Activated T-helper 2 cell treated with anti-CD3 and anti-CD28 coated beads, Interferon-gamma antibody, Interleukin-2, Interleukin-4, amounts not matched to agents 10 μg/mL and 5 μg/mL and 100 μg/mL, durations not matched to agents 14 hours and 24 hours and 36 hours (primary cell): ENCODE measurements around the gene EIF5A. TPM values are rescaled to one million over a fixed set of nuclear protein-coding genes. Genes with fewer than 3 reads are reported as not detected.

ENCODE experiments used
- DNase-seq: peaks from one replicate; pipeline ENCODE4 v3.0.0; 2021; ENCODE audit warnings: low spot score
- H3K27ac Mint-ChIP-seq: one replicate; pipeline ENCODE4 v1.8.0; 2021; ENCODE audit warnings: mixed read lengths
- H3K27me3 Mint-ChIP-seq: one replicate; pipeline ENCODE4 v1.8.0; 2021; ENCODE audit warnings: low read depth, mixed read lengths
- H3K36me3 Mint-ChIP-seq: one replicate; pipeline ENCODE4 v1.8.0; 2021; ENCODE audit warnings: low read depth, mixed read lengths
- H3K4me1 Mint-ChIP-seq: one replicate; pipeline ENCODE4 v1.8.0; 2021; ENCODE audit warnings: low read depth, mixed read lengths
- H3K4me3 Mint-ChIP-seq: one replicate; pipeline ENCODE4 v1.8.0; 2021; ENCODE audit warnings: low read depth, mild to moderate bottlenecking, moderate library complexity, mixed read lengths
- H3K9me3 Mint-ChIP-seq: one replicate; pipeline ENCODE4 v1.8.0; 2021; ENCODE audit warnings: mixed read lengths
- intact Hi-C: fragments of 100-400 bp; cut with micrococcal nuclease; formaldehyde crosslinking; loops from one replicate; pipeline ENCODE4 v1.15.1; 2023
- total RNA-seq: library from RNA; stranded (reverse); gene quantifications from 2 replicates; pipeline ENCODE4 v1.2.3, GENCODE V29; 2022

Gene EIF5A
- 1,189 and 1,199 TPM in 2 replicates for total RNA-seq

DNA sequence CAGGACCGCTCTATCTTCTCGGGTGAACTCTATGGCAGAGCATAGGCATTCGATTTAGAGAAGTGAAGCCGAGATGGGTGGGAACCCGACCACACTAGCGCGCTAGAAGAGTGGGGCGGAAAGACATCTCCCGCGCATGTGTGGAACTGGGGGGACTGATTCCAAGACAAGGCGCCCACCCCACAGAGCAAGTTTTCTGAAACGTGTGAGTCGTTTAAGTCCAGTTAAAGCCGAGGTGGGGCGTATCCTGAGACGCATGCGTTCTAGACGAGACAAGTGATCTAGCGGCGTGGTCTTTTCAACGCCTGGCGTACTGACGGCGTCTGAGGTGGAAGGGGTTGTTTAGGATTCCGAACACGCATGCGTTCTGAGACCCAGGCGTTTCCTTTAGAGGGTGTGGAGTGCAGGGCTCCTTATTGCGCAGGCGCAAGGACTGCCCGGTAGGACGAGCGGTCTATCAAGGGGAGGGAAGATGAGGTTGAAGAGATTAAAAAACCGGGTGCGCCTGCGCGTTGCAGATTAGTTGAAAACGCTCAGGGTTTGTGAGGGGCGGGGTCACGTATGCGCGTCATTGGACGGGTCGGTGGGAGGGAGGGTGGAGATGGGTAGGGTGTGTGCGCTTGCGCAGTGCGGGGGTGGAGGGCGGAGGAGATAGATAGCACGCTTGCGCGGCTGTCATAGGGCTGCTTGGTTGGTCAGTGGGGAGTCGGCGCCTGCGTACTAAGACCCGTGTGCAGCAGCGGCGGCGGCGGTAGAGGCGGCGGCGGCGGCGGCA is at the start of gene EIF5A:
Gene EIF5A (plus strand): TSS at position 718 of the 775 bp plus-strand sequence. CDS start 2,008 bp downstream, outside the sequence.
- peaks cover 36% of the 10 kb centered on the region for H3K36me3 Mint-ChIP-seq
- H3K4me1 Mint-ChIP-seq = peaks cover 32% of the 10 kb centered on the region
- H3K4me3 Mint-ChIP-seq = peak within 1 kb of the TSS; percentile 94
- H3K27me3 Mint-ChIP-seq = peaks cover under 1% of the 10 kb centered on the region
- DNase-seq = peak; percentile 99
- H3K27ac Mint-ChIP-seq = peak within 1 kb of the TSS; percentile 97
- intact Hi-C loops = loop anchor here (1.0 to 5.0 kb wide), 8 partner anchors 13 to 380 kb away; partner anchors contain the start of genes ELP5, FGF11, GABARAP and NEURL4
- no peaks in the 10 kb centered on the region for H3K9me3 Mint-ChIP-seq

DNA sequence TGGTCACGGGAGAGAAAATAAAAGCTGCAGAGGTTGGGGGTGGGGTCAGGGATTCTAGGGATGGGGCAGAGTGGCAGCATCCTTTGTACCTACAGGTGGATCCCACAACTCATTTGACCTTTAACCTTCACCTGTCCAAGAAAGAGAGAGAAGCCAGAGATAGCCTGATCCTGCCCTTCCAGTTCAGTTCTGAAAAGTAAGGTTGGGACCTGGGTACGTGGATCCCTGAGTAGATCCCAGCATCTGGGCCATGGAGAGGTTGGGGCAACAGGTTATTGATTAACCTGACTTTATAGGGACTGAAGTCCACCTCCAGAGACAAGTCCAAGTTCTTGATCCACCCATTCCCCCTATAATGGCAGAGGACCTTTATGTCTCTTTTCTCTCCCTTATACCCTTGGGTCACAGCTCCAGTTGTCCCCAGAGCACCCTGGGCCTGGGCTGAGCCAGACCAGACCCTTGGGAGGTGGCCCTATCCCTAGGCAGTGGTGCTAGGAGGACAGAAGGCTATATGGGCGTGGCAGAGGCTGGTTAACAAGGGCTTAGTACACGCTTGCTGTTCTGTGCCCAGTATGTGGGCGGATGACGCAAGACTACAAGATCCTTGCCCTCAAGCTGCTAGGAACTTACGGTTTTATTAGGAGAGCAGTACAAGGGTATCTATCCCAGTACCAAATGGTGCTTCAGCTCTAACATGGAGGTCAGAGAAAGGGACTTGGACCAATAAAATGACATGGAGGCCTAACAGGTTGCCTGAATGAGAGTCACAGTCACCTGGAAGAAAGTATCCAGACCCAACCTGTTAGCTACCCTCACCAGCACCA is 48.5 kb upstream of the EIF5A start:
- no peak overlapping the region for H3K4me3 Mint-ChIP-seq
- no peak overlapping the region for H3K27ac Mint-ChIP-seq
- peaks cover 40% of the 10 kb centered on the region for H3K36me3 Mint-ChIP-seq
- H3K4me1 Mint-ChIP-seq = peaks cover 21% of the 10 kb centered on the region
- intact Hi-C loops = no loop called here
- peaks cover 19% of the 10 kb centered on the region for H3K27me3 Mint-ChIP-seq
- H3K9me3 Mint-ChIP-seq = no peaks in the 10 kb centered on the region
- DNase-seq = no peak

DNA sequence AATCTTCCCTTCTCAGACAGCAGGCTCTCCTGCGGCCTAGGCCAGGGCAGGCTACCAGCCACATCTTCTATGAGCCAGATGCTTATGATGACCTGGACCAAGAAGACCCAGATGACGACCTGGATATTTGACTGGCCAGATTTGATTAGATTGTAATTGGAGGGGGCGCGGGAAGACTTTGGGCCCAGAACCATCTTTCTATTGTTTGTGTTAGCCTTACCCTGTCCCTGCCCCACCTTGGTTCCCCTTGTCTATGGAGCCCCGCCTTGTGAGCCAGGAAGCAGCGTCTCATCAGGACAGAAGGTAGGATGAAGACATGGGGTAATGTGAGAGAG is 47.9 kb upstream of the EIF5A start:
- peaks cover 34% of the 10 kb centered on the region for H3K36me3 Mint-ChIP-seq
- no peak for DNase-seq
- H3K27me3 Mint-ChIP-seq = peaks cover 25% of the 10 kb centered on the region
- H3K9me3 Mint-ChIP-seq = no peaks in the 10 kb centered on the region
- intact Hi-C loops = no loop called here
- H3K27ac Mint-ChIP-seq = no peak overlapping the region
- peaks cover 20% of the 10 kb centered on the region for H3K4me1 Mint-ChIP-seq
- no peak overlapping the region for H3K4me3 Mint-ChIP-seq

DNA sequence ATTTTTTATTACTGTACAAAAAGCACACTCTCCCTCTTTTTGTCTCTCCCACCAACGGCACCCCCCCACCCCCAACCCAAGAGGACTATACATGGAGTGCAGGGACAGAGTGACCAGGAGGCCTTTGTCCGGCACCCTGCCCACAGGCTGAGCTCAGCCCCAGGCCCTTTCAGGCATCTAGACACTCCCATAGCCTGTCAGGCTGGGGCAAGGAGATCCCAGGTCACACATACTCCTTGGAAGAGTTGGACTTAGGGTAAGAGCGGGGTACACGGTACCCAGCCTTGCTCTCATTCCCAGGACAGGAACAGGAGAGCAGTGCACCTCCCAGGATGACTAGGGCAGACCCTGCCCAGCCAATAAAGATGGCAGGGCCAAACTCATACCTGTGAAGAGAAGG is 47.3 kb upstream of the EIF5A start:
- Mint-ChIP-seq H3K4me3 (peak overlapping the region; percentile 17), H3K4me1 (peaks cover 16% of the 10 kb centered on the region), H3K9me3 (no peaks in the 10 kb centered on the region), H3K27me3 (peaks cover 25% of the 10 kb centered on the region), H3K27ac (no peak overlapping the region), H3K36me3 (peaks cover 28% of the 10 kb centered on the region)
- no peak for DNase-seq
- intact Hi-C loops = no loop called here

DNA sequence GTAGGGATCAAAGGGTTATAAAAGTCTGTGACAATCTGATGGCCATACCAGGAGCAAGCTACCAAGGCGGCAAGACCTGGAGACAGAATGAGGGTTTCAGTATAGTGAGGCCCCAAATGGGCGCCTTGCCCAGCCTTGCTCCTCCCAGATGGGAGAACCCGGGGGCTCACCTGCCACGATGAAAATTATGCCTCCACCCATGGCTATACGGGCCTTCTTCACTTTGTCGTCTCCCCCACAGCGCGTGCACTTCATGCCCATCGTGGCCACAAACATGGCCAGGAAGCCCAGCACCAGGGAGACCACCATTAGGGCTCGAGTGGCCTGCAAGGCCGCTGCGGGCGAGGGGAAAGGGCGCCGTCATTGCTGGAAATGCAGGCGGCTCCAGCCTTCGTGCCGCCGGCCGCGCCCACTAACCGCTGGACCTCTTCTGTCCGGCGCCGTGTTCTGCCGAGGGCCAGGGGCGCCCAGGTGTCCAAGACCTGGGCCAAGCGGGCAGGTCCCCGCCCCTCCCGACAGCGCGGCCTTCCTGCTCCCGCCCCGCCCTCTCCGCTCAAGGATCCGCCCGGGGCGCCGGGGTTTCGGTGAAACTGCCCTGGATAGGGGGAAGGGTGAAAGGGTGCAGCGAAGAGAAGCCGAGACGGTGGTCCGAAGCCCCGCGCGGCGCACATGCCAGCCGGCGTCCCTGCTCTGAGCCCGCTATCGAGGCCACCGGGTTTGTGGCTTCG is 46.6 kb upstream of the EIF5A start:
- no peak overlapping the region for H3K27ac Mint-ChIP-seq
- peak overlapping the region; percentile 26 for H3K4me3 Mint-ChIP-seq
- intact Hi-C loops = no loop called here

DNA sequence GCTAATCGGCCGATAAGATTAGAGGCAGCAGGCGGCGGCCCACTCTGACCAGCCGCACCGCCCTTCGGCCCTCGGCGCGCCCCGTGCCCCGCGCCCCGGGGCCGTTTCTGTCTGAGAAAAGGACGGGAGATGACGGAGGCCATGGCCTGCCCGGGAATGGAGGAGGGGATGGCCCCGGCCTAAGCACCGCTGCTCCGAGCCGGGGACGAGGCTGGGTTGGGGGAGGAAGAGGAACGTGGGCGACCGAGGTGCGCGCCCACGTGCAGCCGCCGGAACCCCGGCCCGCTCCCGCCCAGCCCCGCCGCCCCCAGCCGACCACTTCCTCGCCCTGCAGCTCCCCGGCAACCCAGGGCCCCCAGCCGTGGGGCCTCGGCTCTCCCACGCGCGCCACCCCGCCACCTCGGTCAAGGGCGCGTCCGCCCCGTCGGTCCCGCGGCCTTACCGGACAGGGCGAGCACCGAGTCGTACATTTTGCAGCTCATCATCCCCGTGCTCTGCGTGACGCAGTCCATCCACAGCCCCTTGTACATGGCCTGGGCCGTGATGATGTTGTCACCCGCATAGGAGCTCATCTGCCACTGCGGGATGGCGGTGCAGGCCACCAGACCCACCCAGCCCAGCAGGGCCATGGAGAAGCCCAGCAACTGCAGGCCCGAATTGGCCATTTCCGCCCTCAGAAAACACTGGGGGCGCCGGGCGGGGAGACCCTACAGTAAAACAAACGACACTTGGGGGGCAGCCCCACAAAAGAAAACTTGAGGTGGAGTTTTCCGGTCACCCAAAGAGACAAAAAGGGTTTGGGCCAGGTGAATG is 45.8 kb upstream of the EIF5A start:
- Mint-ChIP-seq H3K4me3 (peak overlapping the region; percentile 62), H3K27ac (peak overlapping the region; percentile 55), H3K4me1 (peaks cover 16% of the 10 kb centered on the region), H3K27me3 (peaks cover 26% of the 10 kb centered on the region), H3K9me3 (no peaks in the 10 kb centered on the region), H3K36me3 (peaks cover 24% of the 10 kb centered on the region)
- intact Hi-C loops = no loop called here
- DNase-seq = no peak

More for the DNA sequence above, 46.6 kb upstream of the EIF5A start:
- DNase-seq = no peak
- no peaks in the 10 kb centered on the region for H3K9me3 Mint-ChIP-seq
- peaks cover 25% of the 10 kb centered on the region for H3K27me3 Mint-ChIP-seq
- H3K4me1 Mint-ChIP-seq = peaks cover 16% of the 10 kb centered on the region
- H3K36me3 Mint-ChIP-seq = peaks cover 28% of the 10 kb centered on the region

DNA sequence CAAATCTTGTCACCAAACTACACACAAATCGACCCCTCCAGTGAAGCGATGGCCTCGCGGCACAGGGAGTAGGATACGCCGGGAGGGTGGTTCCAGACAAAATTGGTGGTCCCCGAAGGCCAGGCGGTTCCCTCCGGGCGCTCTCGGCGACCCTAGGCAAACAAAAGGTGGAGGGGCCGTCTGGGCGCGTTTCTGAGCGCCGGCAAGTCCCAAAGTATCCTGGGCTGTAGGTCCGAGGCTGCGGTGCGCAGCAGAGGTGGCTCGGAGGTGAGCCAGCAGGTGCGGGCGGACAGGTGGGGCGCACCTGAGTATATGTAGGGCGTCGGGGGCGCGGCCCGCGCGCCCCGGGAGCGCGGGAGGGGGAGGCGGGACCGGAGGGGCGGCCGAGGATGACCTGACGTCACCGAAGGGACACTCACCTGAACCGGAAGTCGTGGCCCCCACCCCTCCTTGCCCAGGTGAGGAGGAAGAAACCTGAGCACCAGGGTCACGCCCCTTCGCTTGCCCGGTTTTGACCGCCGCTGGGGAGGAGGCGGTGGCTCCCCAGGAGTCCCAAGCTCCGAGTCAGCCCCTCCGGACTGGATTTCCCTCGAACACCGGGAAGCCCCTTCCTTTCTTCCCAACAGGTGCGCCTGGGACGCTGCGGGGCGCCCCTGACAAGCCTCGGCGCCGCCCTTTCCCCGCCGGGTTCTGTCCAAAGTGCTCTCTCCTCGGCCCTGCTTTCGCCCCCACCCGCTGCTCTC is 45.1 kb upstream of the EIF5A start, which contains the start of gene CLDN7:
Gene CLDN7 (minus strand): TSS at position 287 of the 743 bp plus-strand sequence. CDS start 435 bp downstream, outside the sequence.
- intact Hi-C loops = no loop called here
- H3K27ac Mint-ChIP-seq = peak within 1 kb of the TSS; percentile 55
- H3K4me1 Mint-ChIP-seq = peaks cover 16% of the 10 kb centered on the region
- peak within 1 kb of the TSS; percentile 62 for H3K4me3 Mint-ChIP-seq
- peaks cover 29% of the 10 kb centered on the region for H3K27me3 Mint-ChIP-seq
- H3K9me3 Mint-ChIP-seq = no peaks in the 10 kb centered on the region
- no peak for DNase-seq
- H3K36me3 Mint-ChIP-seq = peaks cover 16% of the 10 kb centered on the region

DNA sequence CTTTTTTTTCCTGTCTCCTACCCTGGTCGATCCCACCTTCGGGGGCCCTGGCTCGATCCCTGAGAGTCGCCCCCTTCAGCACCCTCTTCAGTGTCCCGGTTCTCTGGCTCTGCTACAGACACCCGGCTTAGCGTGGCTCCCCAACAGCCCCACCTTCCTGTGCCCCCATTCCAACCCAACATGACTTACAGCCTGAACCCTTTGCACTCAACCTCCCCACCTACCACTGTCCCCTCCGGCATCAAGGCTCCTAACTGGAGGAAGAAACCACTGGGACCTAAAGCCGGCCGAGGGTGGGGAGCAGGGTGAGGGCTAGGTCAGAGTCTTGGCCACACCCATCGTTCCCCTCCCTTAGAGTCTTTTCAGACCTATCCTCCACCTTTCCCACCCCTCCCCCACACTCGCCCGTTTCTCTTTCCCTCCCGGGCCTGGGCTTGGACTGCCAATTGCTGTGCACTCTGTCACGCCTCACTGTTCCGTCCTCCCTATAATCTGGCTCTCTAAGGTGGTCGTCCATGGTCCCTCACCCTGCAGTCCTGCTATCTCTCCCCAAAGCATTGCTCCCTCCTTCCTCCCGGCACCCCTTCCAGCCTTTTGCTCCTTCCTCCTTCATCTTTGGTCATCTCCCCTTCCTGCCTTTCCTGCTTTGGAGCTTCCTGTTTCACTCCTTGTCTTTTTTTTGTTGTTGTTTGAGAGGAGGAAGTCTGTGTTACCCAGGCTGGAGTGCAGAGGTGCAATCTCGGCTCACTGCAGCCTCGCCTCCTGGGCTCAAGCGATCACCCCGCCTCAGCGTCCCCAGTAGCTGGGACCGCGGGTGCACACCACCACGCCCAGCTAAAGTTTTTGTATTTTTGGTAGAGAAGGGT is 44.3 kb upstream of the EIF5A start:
- H3K27me3 Mint-ChIP-seq = peaks cover 29% of the 10 kb centered on the region
- H3K36me3 Mint-ChIP-seq = peaks cover 14% of the 10 kb centered on the region
- no peak for DNase-seq
- H3K27ac Mint-ChIP-seq = no peak overlapping the region
- H3K4me3 Mint-ChIP-seq = peak overlapping the region; percentile 47
- H3K9me3 Mint-ChIP-seq = no peaks in the 10 kb centered on the region
- H3K4me1 Mint-ChIP-seq = peaks cover 16% of the 10 kb centered on the region
- intact Hi-C loops = no loop called here

DNA sequence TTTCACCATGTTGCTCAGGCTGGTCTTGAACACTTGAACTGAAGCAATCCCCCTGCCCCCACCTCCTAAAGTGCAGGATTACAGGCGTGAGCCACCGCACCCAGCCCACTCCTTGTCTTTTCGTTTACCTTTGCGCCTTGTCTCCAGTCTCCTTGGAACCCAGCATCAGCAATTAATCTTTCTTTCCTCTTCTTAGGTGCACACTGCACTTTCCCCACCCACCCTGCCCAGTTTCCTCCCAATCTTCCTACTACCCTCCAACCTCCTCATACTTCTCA is 43.7 kb upstream of the EIF5A start:
- H3K27me3 Mint-ChIP-seq = peaks cover 31% of the 10 kb centered on the region
- peaks cover 16% of the 10 kb centered on the region for H3K4me1 Mint-ChIP-seq
- H3K9me3 Mint-ChIP-seq = no peaks in the 10 kb centered on the region
- peaks cover 9% of the 10 kb centered on the region for H3K36me3 Mint-ChIP-seq
- no peak overlapping the region for H3K27ac Mint-ChIP-seq
- DNase-seq = no peak
- H3K4me3 Mint-ChIP-seq = peak overlapping the region; percentile 43
- intact Hi-C loops = no loop called here

DNA sequence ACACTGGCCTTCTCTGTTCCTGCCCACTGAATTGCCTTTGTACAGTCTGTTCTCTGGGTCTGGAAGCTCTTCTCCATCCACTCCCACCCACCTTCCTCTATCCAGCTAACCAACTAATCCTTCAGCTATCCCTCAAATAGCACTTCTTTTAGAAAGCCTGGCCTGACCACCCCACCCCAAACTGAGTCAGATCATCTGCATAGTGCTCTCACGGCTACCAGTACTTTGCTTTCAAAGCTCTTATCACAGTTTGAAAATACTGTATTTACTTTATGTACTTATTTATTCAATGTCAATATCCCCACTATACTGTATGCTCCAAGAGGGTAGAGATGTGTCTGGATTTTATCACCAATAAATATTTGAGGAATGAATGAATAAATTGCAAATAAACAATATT is 40.6 kb upstream of the EIF5A start:
- Mint-ChIP-seq H3K27ac (no peak overlapping the region), H3K27me3 (peaks cover 36% of the 10 kb centered on the region), H3K4me3 (no peak overlapping the region), H3K36me3 (no peaks in the 10 kb centered on the region), H3K4me1 (peaks cover 15% of the 10 kb centered on the region), H3K9me3 (no peaks in the 10 kb centered on the region)
- no peak for DNase-seq
- intact Hi-C loops = no loop called here

DNA sequence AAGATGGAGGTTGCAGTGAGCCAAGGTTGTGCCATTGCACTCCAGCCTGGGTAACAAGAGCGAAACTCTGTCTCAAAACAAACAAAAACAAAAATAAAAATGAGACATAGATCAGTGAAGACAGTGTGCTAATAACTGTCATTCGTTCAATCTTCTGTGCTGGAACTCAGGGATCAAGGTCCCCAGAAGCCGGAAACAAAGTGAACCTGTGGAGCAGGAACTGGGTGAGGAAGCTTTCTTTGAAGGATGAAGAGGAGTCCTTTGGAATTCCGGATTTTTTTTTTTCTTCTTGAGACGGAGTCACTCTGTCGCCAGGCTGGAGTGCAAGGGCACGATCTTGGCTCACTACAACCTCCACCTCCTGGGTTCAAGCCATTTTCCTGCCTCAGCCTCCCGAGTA is 28.0 kb upstream of the EIF5A start:
- H3K27me3 Mint-ChIP-seq = peaks cover 36% of the 10 kb centered on the region
- no peak overlapping the region for H3K27ac Mint-ChIP-seq
- intact Hi-C loops = no loop called here
- no peak overlapping the region for H3K4me3 Mint-ChIP-seq
- H3K4me1 Mint-ChIP-seq = peaks cover 15% of the 10 kb centered on the region
- H3K36me3 Mint-ChIP-seq = no peaks in the 10 kb centered on the region
- no peak for DNase-seq
- H3K9me3 Mint-ChIP-seq = no peaks in the 10 kb centered on the region
